Measurements from ENCODE around the gene ANKRD22.

The ANKRD22 gene

DNA sequence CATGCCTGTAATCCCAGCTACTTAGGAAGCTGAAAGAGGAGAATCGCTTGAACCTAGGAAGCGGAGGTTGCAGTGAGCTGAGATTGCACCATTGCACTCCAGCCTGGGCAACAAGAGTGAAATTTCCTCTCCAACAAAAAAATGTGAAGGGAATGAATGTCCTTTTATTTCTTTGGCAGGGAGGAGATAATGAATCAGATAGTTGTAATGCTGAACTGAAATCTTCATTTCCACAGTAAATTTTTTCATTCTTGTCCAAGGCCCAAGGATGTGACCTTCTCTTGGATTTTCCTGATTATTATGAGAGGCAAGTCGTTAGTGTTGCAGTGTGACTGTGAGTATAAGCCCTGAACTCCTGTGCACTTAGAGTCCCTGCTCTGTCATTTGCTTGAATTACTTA lies 42.0 kb upstream of the ANKRD22 start:
- no peaks in the 10 kb centered on the region for H4K20me1 ChIP-seq (ENCODE audit: insufficient read depth, low read length)
- H3K79me2 ChIP-seq (ENCODE audit: insufficient read depth, low read length) = peaks cover 9% of the 10 kb centered on the region; the same call in 1 of the 2 replicates
- H3K4me2 ChIP-seq (ENCODE audit: low read length) = no peak overlapping the region
- no peak overlapping the region for H3K4me3 ChIP-seq (ENCODE audit: low read depth, low read length, poor library complexity, severe bottlenecking)
- H3K27me3 ChIP-seq (ENCODE audit: insufficient read depth, low read length) = no peaks in the 10 kb centered on the region
- no peak for TF ChIP-seq EZH2 (IDR thresholded peaks at IDR 0.05; ENCODE audit: borderline replicate concordance, low read length)
- TF ChIP-seq, protein P1, sequence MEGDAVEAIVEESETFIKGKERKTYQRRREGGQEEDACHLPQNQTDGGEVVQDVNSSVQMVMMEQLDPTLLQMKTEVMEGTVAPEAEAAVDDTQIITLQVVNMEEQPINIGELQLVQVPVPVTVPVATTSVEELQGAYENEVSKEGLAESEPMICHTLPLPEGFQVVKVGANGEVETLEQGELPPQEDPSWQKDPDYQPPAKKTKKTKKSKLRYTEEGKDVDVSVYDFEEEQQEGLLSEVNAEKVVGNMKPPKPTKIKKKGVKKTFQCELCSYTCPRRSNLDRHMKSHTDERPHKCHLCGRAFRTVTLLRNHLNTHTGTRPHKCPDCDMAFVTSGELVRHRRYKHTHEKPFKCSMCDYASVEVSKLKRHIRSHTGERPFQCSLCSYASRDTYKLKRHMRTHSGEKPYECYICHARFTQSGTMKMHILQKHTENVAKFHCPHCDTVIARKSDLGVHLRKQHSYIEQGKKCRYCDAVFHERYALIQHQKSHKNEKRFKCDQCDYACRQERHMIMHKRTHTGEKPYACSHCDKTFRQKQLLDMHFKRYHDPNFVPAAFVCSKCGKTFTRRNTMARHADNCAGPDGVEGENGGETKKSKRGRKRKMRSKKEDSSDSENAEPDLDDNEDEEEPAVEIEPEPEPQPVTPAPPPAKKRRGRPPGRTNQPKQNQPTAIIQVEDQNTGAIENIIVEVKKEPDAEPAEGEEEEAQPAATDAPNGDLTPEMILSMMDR (IDR thresholded peaks at IDR 0.05; ENCODE audit: low read length) = no peak
- peaks cover 16% of the 10 kb centered on the region for H3K4me1 ChIP-seq (ENCODE audit: insufficient read depth, low read length, severe bottlenecking)
- H3F3A ChIP-seq (ENCODE audit: insufficient read depth, low read length) = no peaks in the 10 kb centered on the region
- H3K9ac ChIP-seq (ENCODE audit: low read length) = no peak overlapping the region
- no peaks in the 10 kb centered on the region for H3K9me2 ChIP-seq (ENCODE audit: low read depth, low read length)
- H3K36me3 ChIP-seq (ENCODE audit: insufficient read depth, low read length) = no peaks in the 10 kb centered on the region
- H2AFZ ChIP-seq (ENCODE audit: low read length) = no peak overlapping the region
- no peak overlapping the region for H3K27ac ChIP-seq (ENCODE audit: low read depth, low read length, poor library complexity, severe bottlenecking)
- no peaks in the 10 kb centered on the region for H3K9me3 ChIP-seq (ENCODE audit: low read length)

DNA sequence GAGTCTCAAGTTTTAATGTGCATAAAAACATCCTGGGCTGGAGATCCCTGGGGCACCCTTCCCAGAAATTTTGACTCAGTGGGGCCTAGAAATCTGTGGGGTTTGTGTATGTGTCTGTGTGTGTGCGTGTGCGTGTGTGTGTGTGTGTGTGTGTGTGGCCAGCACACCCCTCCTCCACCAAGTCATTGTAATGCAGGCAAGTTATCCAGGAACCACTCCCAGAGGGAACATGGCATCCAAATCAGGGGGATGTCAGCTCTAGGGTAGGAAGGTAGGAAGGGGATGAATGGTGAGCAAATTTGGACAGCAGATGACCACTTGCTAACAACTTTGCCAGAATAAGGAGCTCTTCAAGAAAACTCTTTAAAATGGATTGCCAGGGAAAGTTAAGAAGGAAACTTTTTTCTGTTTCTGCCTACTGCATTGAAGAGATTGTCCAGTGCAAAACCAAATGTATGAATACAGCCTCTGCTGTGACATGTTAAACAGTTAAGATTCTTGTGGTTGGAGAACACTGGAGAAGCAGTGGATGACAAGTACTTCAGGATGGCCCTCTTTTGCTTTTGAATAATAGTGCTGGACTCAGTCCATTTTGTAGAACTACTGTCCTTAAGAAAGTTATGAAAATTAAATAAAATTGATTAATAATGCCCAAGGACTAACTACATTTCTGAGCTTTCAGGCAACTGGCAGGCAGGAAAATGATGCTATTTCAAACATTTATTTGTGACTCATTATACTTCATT lies 40.8 kb upstream of the ANKRD22 start:
- Histone ChIP-seq H3K4me1 (ENCODE audit: insufficient read depth, low read length, severe bottlenecking) (peaks cover 25% of the 10 kb centered on the region), H3K36me3 (ENCODE audit: insufficient read depth, low read length) (no peaks in the 10 kb centered on the region), H3K4me3 (ENCODE audit: low read depth, low read length, poor library complexity, severe bottlenecking) (no peak overlapping the region), H3K9me2 (ENCODE audit: low read depth, low read length) (no peaks in the 10 kb centered on the region), H3K27ac (ENCODE audit: low read depth, low read length, poor library complexity, severe bottlenecking) (no peak overlapping the region), H3K4me2 (ENCODE audit: low read length) (no peak overlapping the region), H2AFZ (ENCODE audit: low read length) (no peak overlapping the region), H3K27me3 (ENCODE audit: insufficient read depth, low read length) (no peaks in the 10 kb centered on the region), H3K79me2 (ENCODE audit: insufficient read depth, low read length) (peaks cover 9% of the 10 kb centered on the region), H3F3A (ENCODE audit: insufficient read depth, low read length) (no peaks in the 10 kb centered on the region), H4K20me1 (ENCODE audit: insufficient read depth, low read length) (no peaks in the 10 kb centered on the region), H3K9ac (ENCODE audit: low read length) (no peak overlapping the region), H3K9me3 (ENCODE audit: low read length) (no peaks in the 10 kb centered on the region)
- TF ChIP-seq, protein P1 (IDR thresholded peaks at IDR 0.05; ENCODE audit: low read length) = no peak

DNA sequence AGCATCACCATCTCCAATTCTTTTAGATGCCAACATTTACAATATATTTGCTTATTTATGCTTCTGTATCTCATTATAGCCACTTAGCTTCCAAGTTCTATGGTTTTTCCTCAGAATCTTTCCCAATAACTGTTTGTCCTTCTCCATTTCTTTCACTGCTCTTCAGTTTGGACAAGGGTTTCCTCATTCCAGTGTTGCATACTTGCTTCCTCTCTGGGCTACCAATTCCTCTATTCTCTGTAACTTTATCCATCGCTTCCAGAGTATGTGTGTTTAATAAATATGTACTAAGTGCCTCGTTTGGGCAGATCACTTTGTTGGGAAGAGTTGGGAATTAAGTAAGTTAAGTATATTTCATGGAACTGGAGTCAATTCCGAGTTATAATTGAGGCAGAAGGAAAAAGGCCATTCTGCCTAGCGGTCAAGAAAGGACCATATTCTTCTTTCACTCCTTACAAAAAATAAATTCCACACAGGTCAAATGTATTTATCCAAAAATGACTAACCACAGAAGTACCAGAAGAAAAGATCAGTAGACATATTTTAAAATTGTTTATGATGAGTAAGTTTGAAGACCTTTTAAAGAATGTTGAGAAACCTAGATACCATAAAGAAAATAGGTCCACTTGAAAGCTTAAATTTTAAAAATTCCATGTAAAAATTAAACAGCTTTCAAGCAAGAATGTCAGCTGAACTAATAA lies 39.2 kb upstream of the ANKRD22 start:
- H3K4me2 ChIP-seq (ENCODE audit: low read length) = no peak overlapping the region
- H3K27ac ChIP-seq (ENCODE audit: low read depth, low read length, poor library complexity, severe bottlenecking) = no peak overlapping the region
- H2AFZ ChIP-seq (ENCODE audit: low read length) = no peak overlapping the region
- no peaks in the 10 kb centered on the region for H3K27me3 ChIP-seq (ENCODE audit: insufficient read depth, low read length)
- no peaks in the 10 kb centered on the region for H3F3A ChIP-seq (ENCODE audit: insufficient read depth, low read length)
- no peaks in the 10 kb centered on the region for H4K20me1 ChIP-seq (ENCODE audit: insufficient read depth, low read length)
- H3K9ac ChIP-seq (ENCODE audit: low read length) = no peak overlapping the region
- TF ChIP-seq EZH2 (IDR thresholded peaks at IDR 0.05; ENCODE audit: borderline replicate concordance, low read length) = no peak
- TF ChIP-seq, protein P1 (IDR thresholded peaks at IDR 0.05; ENCODE audit: low read length) = no peak
- no peak overlapping the region for H3K4me3 ChIP-seq (ENCODE audit: low read depth, low read length, poor library complexity, severe bottlenecking)
- peaks cover 37% of the 10 kb centered on the region for H3K4me1 ChIP-seq (ENCODE audit: insufficient read depth, low read length, severe bottlenecking)
- no peaks in the 10 kb centered on the region for H3K9me3 ChIP-seq (ENCODE audit: low read length)
- H3K9me2 ChIP-seq (ENCODE audit: low read depth, low read length) = no peaks in the 10 kb centered on the region
- no peaks in the 10 kb centered on the region for H3K36me3 ChIP-seq (ENCODE audit: insufficient read depth, low read length)
- peaks cover 16% of the 10 kb centered on the region for H3K79me2 ChIP-seq (ENCODE audit: insufficient read depth, low read length)

All from OCI-LY1 (cell line).